ENCODE results near the gene ZNF77.

ZNF77 gene

DNA sequence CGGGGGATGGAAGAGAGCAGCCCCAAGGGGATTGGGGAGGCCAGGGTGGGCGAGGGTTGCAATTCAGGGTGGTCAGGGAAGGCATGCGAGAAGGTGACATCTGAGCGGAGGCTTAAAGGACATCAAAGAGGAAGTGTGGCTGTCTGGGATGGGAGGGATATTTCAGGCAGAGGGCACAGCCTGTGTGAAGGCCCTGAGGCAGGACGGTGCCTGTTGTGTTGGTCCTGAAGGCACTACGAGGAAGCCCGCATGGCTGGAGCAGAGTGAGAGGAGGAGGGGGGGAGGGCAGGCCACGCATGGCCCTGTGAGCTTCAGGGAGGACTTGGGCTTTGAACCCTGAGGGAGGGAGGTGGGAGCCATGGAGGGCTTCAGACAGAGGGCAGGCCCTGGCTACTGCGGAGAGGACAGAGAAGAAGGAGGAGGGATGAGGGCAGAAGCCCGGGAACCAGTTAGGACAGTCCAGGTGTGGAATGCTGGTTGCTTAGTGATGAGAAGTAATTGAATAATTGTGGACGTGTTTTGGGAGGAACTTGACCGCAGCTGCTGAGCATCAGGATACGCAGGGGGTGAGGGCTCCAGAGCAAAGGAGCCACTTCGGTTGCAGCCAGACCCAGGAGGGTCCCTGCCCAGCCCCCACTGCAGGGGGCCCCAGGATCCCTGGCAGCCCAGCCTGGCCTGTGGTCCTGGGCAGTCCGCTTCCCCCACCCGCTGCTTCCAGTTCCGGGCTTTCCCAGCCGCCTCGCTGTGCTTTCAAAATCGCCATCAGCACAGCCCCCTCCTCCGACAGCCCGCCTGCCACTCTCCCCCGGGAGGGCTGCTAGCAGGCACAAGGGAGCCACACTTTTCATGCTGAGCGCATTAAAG lies 38.8 kb upstream of the ZNF77 start:
- Histone ChIP-seq H3K36me3 (ENCODE audit: control insufficient read depth, insufficient read depth, low read length) (no peaks in the 10 kb centered on the region), H3K27ac (ENCODE audit: insufficient read depth, low read length, poor library complexity, severe bottlenecking) (no peak overlapping the region), H3K27me3 (replicated peaks; ENCODE audit: control insufficient read depth, insufficient read depth, low read length, poor library complexity, severe bottlenecking) (no peaks in the 10 kb centered on the region), H3K4me1 (ENCODE audit: control insufficient read depth, insufficient read depth, low read length, poor library complexity, severe bottlenecking) (no peaks in the 10 kb centered on the region), H3K9me3 (ENCODE audit: control insufficient read depth, low read length) (no peaks in the 10 kb centered on the region), H3K4me3 (ENCODE audit: insufficient read depth, low read depth, low read length, poor library complexity, severe bottlenecking) (no peak overlapping the region)
- DNase-seq: no peak

DNA sequence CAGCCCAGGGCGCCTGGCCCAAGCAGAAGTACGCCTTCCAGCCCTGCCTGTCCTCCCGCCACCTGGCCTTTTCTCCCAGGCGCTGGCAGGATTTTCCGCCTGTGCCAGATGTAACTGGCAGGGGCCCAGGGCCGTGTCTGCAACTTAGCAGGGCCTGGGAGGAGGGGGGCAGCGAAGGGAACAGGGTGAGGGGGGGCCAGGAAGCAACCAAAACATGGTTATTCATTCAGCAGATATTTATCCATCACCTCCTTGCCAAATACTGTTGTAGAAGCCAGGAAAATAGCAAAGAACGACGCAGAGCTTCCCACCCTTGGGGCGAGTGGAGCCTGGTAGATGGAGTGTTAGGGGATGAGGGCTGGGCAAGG lies 38.2 kb upstream of the ZNF77 start:
- H3K27ac ChIP-seq (ENCODE audit: insufficient read depth, low read length, poor library complexity, severe bottlenecking): no peak overlapping the region
- no peaks in the 10 kb centered on the region for H3K9me3 ChIP-seq (ENCODE audit: control insufficient read depth, low read length)
- H3K27me3 ChIP-seq (replicated peaks; ENCODE audit: control insufficient read depth, insufficient read depth, low read length, poor library complexity, severe bottlenecking): no peaks in the 10 kb centered on the region
- no peak for DNase-seq
- no peak overlapping the region for H3K4me3 ChIP-seq (ENCODE audit: insufficient read depth, low read depth, low read length, poor library complexity, severe bottlenecking)
- no peaks in the 10 kb centered on the region for H3K4me1 ChIP-seq (ENCODE audit: control insufficient read depth, insufficient read depth, low read length, poor library complexity, severe bottlenecking)
- H3K36me3 ChIP-seq (ENCODE audit: control insufficient read depth, insufficient read depth, low read length): no peaks in the 10 kb centered on the region

DNA sequence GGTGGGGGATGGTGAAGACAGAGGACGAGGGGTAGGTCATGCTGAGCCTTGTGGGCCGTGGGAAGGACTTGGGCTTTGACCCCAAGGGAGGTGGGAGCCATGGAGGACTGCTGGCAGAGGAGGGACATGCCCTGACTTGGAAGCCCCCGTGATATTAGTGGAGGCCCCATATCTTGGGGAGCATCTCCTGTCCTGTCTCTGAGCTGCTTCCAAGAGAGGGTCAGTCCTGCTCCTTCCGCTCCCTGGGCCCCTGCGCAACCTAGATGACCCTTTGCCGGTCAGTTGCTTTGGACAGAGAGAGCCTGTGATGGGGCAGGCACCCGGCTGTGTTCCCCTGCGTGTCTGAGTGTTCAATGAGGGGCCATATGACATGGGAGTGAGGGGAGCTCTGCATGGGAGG lies 37.8 kb upstream of the ZNF77 start:
- H3K27me3 ChIP-seq (replicated peaks; ENCODE audit: control insufficient read depth, insufficient read depth, low read length, poor library complexity, severe bottlenecking): no peaks in the 10 kb centered on the region

DNA sequence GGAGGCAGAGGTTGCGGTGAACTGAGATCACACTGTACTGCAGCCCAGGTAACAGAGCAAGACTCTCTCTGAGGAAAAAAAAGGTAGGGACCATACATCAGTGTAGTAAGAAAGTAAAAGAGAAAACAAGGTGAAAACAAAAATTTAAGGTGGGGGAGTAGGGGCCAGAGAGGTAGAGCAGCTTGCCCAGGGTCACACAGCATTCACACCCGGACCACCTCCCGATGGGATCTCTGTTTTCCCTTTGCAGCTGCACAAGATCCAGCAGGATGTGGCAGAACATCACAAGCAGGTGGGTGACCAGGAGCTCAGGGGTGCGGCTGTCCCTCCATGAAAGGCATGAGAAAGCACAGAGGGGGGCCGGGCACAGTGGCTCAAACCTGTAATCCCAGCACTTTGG lies 37.1 kb upstream of the ZNF77 start:
- no peak overlapping the region for H3K27ac ChIP-seq (ENCODE audit: insufficient read depth, low read length, poor library complexity, severe bottlenecking)
- H3K4me1 ChIP-seq (ENCODE audit: control insufficient read depth, insufficient read depth, low read length, poor library complexity, severe bottlenecking): peaks cover 5% of the 10 kb centered on the region
- H3K27me3 ChIP-seq (replicated peaks; ENCODE audit: control insufficient read depth, insufficient read depth, low read length, poor library complexity, severe bottlenecking): no peaks in the 10 kb centered on the region
- no peak overlapping the region for H3K4me3 ChIP-seq (ENCODE audit: insufficient read depth, low read depth, low read length, poor library complexity, severe bottlenecking)
- H3K36me3 ChIP-seq (ENCODE audit: control insufficient read depth, insufficient read depth, low read length): no peaks in the 10 kb centered on the region
- no peaks in the 10 kb centered on the region for H3K9me3 ChIP-seq (ENCODE audit: control insufficient read depth, low read length)
- no peak for DNase-seq

More for the DNA sequence above, 37.8 kb upstream of the ZNF77 start:
- Histone ChIP-seq H3K4me1 (ENCODE audit: control insufficient read depth, insufficient read depth, low read length, poor library complexity, severe bottlenecking) (peaks cover under 1% of the 10 kb centered on the region), H3K4me3 (ENCODE audit: insufficient read depth, low read depth, low read length, poor library complexity, severe bottlenecking) (no peak overlapping the region), H3K27ac (ENCODE audit: insufficient read depth, low read length, poor library complexity, severe bottlenecking) (no peak overlapping the region), H3K9me3 (ENCODE audit: control insufficient read depth, low read length) (no peaks in the 10 kb centered on the region), H3K36me3 (ENCODE audit: control insufficient read depth, insufficient read depth, low read length) (no peaks in the 10 kb centered on the region)
- DNase-seq: no peak

DNA sequence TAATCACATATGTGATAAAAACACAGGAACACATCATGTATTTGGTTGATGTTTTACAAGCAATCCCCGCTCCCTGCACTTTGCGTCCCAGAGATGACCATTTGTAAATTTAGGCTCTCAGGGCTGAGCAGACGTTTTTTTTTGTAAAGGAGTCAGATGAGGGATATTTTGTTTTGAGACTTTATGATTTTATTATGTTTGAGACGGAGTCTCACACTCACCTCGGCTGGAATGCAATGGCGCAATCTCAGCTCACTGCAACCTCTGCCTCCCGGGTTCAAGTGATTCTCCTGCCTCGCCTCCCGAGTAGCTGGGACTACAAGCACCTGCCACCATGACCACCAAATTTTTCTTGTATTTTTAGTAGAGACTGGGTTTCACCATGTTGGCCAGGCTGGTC lies 34.0 kb upstream of the ZNF77 start:
- DNase-seq: no peak
- H3K4me1 ChIP-seq (ENCODE audit: control insufficient read depth, insufficient read depth, low read length, poor library complexity, severe bottlenecking): peaks cover 16% of the 10 kb centered on the region

DNA sequence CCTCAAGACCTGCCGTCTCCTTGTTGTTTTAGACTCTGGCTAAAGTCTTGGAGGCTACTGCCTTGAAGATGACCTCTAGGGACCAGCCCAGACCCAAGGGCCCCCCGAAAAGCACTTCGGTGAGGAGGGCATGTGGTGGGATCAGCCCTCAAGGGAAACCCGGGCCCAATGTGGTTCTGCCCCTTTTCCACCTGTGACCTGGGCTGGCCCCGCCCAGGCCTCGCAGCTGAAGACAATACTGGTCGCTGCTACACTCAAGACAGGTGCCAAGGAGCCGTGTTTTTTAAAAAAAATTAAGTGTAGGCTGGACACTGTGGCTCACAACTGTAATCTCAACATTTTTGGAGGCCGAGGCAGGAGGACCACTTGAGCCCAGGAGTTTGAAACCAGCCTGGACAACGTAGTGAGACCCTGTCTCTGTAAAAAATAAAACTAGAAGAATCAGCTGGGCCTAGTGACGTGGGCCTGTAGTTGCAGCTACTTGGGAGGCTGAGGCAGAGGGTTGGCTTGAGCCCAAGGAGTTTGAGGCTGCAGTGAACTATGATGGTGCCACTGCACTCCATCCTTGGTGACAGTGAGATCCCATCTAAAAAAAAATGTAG lies 33.5 kb upstream of the ZNF77 start:
- Histone ChIP-seq H3K4me3 (ENCODE audit: insufficient read depth, low read depth, low read length, poor library complexity, severe bottlenecking) (no peak overlapping the region), H3K36me3 (ENCODE audit: control insufficient read depth, insufficient read depth, low read length) (no peaks in the 10 kb centered on the region), H3K4me1 (ENCODE audit: control insufficient read depth, insufficient read depth, low read length, poor library complexity, severe bottlenecking) (peaks cover 16% of the 10 kb centered on the region), H3K9me3 (ENCODE audit: control insufficient read depth, low read length) (no peaks in the 10 kb centered on the region), H3K27me3 (replicated peaks; ENCODE audit: control insufficient read depth, insufficient read depth, low read length, poor library complexity, severe bottlenecking) (no peaks in the 10 kb centered on the region), H3K27ac (ENCODE audit: insufficient read depth, low read length, poor library complexity, severe bottlenecking) (no peak overlapping the region)
- no peak for DNase-seq

More for the DNA sequence above, 34.0 kb upstream of the ZNF77 start:
- Histone ChIP-seq H3K4me3 (ENCODE audit: insufficient read depth, low read depth, low read length, poor library complexity, severe bottlenecking) (no peak overlapping the region), H3K36me3 (ENCODE audit: control insufficient read depth, insufficient read depth, low read length) (no peaks in the 10 kb centered on the region), H3K27me3 (replicated peaks; ENCODE audit: control insufficient read depth, insufficient read depth, low read length, poor library complexity, severe bottlenecking) (no peaks in the 10 kb centered on the region), H3K27ac (ENCODE audit: insufficient read depth, low read length, poor library complexity, severe bottlenecking) (no peak overlapping the region), H3K9me3 (ENCODE audit: control insufficient read depth, low read length) (no peaks in the 10 kb centered on the region)

DNA sequence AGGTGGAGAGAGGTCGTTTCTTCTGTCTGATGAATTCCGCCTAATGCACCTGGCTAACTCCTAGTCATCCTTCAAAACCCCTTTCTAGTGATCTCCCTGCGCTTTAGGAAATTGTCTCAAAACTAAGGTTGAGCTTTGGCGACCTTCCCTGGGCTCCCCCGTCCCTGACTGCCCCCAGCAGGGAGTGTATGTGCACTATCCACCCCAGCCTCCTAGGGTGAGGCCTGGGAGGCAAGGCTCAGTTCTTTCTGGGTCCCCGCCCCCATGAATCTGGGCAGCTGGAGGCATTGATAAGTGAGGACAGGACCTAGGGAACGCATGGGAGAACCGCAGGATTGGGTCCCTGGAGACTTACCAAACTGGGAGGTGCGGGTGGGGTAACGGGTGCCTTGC lies 33.0 kb upstream of the ZNF77 start:
- H3K27me3 ChIP-seq (replicated peaks; ENCODE audit: control insufficient read depth, insufficient read depth, low read length, poor library complexity, severe bottlenecking): no peaks in the 10 kb centered on the region
- no peaks in the 10 kb centered on the region for H3K36me3 ChIP-seq (ENCODE audit: control insufficient read depth, insufficient read depth, low read length)
- no peak overlapping the region for H3K4me3 ChIP-seq (ENCODE audit: insufficient read depth, low read depth, low read length, poor library complexity, severe bottlenecking)

DNA sequence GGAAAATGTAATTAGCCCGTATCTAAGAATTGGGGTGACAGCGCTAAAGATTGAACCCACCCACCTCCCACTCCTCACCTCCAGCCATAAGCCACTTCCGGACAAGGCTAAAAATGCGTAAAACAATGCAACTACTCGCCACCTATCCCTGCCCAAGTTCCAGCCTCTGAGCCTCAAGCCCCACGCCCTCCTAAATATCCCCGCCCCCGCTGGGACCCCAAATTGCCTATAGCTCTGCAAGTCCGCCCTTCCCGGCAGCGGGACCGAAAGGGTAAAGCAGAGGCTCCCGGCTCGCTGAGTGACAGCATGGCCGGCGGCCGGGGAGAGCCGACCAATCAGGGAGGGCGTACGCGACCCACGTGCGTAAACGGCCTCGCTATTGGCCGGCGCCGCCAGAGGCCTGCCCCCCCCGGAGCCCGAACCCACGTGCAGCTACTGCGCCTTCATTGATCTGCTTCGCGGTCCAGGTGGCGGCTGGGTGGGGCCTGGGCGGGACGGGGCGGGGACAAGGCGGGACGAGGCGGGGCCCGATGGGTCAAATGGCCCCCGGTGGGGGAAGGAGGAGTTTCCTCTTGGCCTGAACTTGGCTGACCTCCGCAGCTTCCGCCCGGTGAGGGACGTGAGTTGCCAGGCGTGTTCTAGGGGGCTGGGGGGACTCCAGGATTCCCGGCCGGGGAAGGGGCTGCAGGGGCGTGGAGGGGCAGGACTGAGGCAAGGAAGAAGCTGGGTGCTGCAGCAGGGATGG lies 32.4 kb upstream of the ZNF77 start, which contains the start of gene TLE6:
TLE6 (plus strand) TSS at position 564 of the 745 bp plus-strand sequence. CDS start 670 bp downstream, outside the sequence.
- Histone ChIP-seq H3K27ac (ENCODE audit: insufficient read depth, low read length, poor library complexity, severe bottlenecking) (no peak within 1 kb of the TSS), H3K4me3 (ENCODE audit: insufficient read depth, low read depth, low read length, poor library complexity, severe bottlenecking) (peak within 1 kb of the TSS; percentile 79), H3K4me1 (ENCODE audit: control insufficient read depth, insufficient read depth, low read length, poor library complexity, severe bottlenecking) (peaks cover 16% of the 10 kb centered on the region)

More for the DNA sequence above, 33.0 kb upstream of the ZNF77 start:
- H3K27ac ChIP-seq (ENCODE audit: insufficient read depth, low read length, poor library complexity, severe bottlenecking): no peak overlapping the region
- H3K4me1 ChIP-seq (ENCODE audit: control insufficient read depth, insufficient read depth, low read length, poor library complexity, severe bottlenecking): peaks cover 16% of the 10 kb centered on the region
- H3K9me3 ChIP-seq (ENCODE audit: control insufficient read depth, low read length): no peaks in the 10 kb centered on the region
- no peak for DNase-seq

DNA sequence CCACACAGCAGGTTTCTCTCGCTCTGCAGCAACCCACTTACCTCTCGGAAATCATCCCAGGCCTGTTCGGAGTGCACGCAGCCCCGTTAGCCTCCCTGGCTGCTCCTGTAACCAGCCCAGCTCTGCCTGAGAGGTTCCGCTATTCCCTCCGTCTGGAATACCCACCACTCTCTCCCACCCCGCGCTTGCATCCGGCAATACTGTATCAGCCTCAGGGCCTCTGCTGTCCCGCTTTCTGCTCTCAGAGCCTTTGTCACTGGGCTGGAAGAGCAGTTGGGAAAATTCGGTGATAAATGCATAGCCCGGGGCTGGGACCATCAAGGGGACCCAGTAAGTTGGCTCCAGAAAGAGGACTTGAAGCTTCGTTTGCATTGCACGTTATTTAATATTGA lies 31.8 kb upstream of the ZNF77 start:
- Histone ChIP-seq H3K9me3 (ENCODE audit: control insufficient read depth, low read length) (no peaks in the 10 kb centered on the region), H3K27ac (ENCODE audit: insufficient read depth, low read length, poor library complexity, severe bottlenecking) (no peak overlapping the region), H3K4me1 (ENCODE audit: control insufficient read depth, insufficient read depth, low read length, poor library complexity, severe bottlenecking) (peaks cover 16% of the 10 kb centered on the region), H3K36me3 (ENCODE audit: control insufficient read depth, insufficient read depth, low read length) (no peaks in the 10 kb centered on the region), H3K4me3 (ENCODE audit: insufficient read depth, low read depth, low read length, poor library complexity, severe bottlenecking) (peak overlapping the region; percentile 79), H3K27me3 (replicated peaks; ENCODE audit: control insufficient read depth, insufficient read depth, low read length, poor library complexity, severe bottlenecking) (no peaks in the 10 kb centered on the region)
- no peak for DNase-seq

More for the DNA sequence above, 32.4 kb upstream of the ZNF77 start, which contains the start of gene TLE6:
- H3K36me3 ChIP-seq (ENCODE audit: control insufficient read depth, insufficient read depth, low read length): no peaks in the 10 kb centered on the region
- H3K27me3 ChIP-seq (replicated peaks; ENCODE audit: control insufficient read depth, insufficient read depth, low read length, poor library complexity, severe bottlenecking): no peaks in the 10 kb centered on the region
- H3K9me3 ChIP-seq (ENCODE audit: control insufficient read depth, low read length): no peaks in the 10 kb centered on the region
- DNase-seq: peak; percentile 83 to 88 (median 88)
